GM12873 (cell line): ENCODE data around the gene BCAR3.

Source experiments
- TF ChIP-seq, protein P1 (sequence below): IDR thresholded peaks from 2 replicates; pipeline ENCODE4 v1.5.1; 2012; ENCODE audit warnings: low read depth, mild to moderate bottlenecking, moderate library complexity, low read length, control low read depth; ENCODE audit not compliant: insufficient read depth; ENCODE audit errors: missing control alignments

Gene BCAR3

GRCh38 chr1:93703643-93704042 is 22.0 kb upstream of the BCAR3 start:
- TF ChIP-seq, protein P1, sequence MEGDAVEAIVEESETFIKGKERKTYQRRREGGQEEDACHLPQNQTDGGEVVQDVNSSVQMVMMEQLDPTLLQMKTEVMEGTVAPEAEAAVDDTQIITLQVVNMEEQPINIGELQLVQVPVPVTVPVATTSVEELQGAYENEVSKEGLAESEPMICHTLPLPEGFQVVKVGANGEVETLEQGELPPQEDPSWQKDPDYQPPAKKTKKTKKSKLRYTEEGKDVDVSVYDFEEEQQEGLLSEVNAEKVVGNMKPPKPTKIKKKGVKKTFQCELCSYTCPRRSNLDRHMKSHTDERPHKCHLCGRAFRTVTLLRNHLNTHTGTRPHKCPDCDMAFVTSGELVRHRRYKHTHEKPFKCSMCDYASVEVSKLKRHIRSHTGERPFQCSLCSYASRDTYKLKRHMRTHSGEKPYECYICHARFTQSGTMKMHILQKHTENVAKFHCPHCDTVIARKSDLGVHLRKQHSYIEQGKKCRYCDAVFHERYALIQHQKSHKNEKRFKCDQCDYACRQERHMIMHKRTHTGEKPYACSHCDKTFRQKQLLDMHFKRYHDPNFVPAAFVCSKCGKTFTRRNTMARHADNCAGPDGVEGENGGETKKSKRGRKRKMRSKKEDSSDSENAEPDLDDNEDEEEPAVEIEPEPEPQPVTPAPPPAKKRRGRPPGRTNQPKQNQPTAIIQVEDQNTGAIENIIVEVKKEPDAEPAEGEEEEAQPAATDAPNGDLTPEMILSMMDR = no peak

DNA sequence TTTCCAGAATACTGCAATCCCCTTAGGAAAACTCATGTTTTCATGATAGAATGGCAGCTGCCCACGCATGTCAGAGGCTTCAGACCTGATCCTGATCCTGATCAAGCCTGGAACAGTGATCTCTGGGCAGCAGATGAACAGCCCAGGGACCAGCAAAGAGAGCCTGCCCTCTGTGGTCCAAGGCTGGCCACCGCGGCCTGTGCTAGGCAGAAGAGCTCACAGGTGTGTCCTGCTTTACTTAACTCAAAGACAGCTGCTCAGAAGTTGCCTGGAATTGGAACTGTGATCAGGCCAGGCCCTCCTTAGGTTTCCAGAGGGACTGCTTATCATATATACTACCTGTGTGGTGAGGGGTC is 21.2 kb upstream of the BCAR3 start:
- TF ChIP-seq, protein P1 = no peak

DNA sequence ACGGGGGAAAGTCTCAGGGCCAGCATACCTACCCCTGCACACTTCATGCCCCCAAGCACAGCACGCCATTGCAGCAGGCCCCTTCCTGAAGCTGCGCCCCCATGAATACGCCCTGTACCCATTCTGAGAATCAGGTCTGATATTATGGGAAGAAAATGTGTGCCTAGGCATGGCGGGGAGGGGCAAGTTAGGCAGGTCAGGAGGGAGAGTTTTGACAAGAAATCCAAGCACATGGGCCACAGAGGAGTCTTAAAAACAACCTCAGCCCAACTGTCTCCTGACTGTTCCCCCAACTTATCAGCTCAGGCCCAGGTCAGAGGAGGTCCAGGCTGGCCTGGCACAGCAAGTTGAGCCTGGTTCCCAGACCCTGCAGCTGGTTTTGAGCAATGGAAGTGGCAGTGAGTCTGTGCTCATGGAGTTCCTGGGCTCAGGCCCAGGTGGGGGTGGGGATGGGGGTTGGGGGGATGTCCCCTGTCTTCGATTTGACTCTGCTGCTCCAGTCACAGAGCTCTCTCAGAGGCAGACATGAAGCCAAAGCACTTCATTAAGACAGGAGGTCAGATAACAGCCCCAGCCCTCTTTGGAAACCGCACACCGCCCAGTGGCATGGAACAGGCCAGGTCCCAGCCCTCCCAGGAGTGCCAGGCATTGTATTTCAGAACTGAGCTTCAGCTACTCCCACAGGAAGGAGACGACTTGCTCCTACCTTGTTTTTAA is 20.6 kb upstream of the BCAR3 start:
- TF ChIP-seq, protein P1 = no peak

DNA sequence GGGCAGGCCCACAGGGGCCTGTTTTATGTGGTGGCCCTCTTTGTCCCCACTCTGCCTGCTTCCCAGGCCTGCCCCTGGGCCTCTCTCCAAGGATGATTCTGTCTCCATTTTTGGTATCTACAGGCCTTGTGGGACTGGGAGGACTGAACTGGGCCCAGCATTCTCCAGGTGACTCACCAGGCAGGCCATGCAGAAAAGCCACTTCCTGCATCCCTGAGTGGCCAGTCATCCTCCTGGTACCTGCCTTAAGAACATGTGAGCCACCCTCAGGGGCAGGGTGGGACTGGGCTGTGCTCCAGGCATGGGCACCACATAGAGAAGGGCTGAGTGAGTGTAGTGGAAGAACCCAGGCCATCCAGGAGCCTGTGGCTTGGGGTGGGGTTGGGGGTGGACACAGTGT is 20.0 kb upstream of the BCAR3 start:
- TF ChIP-seq, protein P1 = no peak

DNA sequence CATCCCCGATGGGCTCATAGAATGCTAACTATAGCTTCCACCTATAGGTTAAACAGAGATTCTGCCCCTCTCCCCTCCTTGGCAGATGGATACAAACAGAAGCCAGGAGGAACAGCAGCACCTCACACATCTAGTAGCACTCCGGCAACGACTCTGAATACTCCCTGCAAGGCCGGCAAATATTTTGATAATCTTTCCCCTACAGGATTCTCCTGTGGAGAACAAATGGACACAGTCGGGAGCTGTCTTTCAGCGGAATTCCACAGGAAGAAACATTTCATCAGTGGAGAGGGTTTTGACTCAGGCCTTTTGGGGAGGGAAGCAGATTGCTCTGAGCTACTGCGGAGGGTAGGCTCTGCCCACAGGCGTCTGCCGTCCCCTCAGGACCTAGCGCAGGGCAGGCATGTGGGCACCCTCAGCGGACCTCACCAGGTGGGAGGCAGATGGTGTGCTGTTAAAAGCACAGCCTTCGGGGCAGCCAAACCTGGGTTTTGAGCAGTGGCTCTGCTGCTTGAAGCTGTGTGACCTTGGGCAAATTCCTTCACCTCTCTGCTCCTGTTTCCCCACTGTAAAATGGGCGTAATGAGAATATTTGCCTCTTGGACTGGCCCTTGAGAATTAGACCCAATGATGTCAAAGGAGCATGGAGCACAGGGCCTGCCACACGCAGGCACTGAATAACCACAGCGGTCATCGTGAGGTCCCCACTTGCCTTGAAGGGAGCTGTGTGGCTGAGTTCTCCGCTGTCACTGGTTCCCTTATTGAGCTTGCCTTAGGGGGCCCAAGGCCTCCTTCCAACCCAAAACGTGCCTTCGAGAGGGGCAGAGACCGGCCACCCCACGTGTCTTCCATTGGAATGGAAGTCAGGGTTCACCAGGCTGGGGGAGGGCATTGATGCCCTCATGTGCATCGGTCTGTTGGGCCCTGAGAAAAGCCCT is 19.2 kb upstream of the BCAR3 start:
- TF ChIP-seq, protein P1 = no peak

GRCh38 chr1:93699503-93700168 is 18.0 kb upstream of the BCAR3 start:
- TF ChIP-seq, protein P1 = no peak

DNA sequence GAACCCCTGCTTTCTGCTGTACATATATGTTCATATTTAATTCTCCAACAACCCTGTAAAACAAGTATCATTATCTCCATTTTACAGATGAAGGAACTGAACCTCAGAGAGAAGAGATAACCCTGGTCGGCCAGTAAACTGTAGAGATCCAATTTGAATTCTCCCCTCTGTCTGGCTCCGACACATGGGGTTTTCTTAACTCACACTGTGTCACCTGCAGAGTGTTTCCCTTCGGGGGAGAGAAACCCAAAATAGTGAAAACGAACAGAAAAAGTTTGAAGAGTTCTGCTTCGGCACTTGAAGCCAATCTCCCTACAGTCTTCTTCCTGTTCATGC is 17.4 kb upstream of the BCAR3 start:
- TF ChIP-seq, protein P1 = no peak
